SU-DHL-6 (cell line): ENCODE data around the gene P2RY1.

ENCODE experiments used
- EZH2phosphoT487 ChIP-seq: fragments of 200-600 bp; sonication (generic), shearing (Covaris generic); conservative IDR thresholded peaks from 2 replicates; pipeline ENCODE4 v1.6.1; 2018; ENCODE audit warnings: mild to moderate bottlenecking, antibody characterized with exemption, low read length, moderate library complexity, mixed read lengths
- TF ChIP-seq, protein P1 (sequence below): fragments of 200-600 bp; sonication (generic); IDR thresholded peaks from one replicate; pipeline ENCODE4 v1.5.1; 2017; ENCODE audit warnings: antibody characterized with exemption, mild to moderate bottlenecking, low read length, moderate library complexity; ENCODE audit not compliant: insufficient read depth, poor library complexity, severe bottlenecking

DNA sequence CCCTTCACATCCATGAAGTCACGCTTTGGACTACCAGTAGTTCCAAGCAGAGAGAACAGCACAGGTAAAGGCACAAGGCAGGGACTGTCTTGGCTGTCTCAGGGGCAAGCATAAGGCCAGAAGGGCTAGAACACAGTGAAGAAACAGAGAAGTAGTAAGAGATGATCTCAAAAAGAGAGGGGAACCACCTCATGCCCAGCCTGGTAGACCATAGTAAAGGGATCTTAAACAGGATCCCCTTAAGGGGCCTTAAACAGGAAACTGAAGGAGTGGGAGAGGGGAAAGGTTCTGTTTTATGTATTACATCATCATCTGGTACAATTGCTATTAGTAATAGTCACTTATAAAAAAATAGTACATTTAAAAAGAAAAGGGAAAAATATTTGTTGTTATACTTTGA lies 25.8 kb downstream of the P2RY1 start:
- TF ChIP-seq EZH2phosphoT487 = no peak
- TF ChIP-seq, protein P1, sequence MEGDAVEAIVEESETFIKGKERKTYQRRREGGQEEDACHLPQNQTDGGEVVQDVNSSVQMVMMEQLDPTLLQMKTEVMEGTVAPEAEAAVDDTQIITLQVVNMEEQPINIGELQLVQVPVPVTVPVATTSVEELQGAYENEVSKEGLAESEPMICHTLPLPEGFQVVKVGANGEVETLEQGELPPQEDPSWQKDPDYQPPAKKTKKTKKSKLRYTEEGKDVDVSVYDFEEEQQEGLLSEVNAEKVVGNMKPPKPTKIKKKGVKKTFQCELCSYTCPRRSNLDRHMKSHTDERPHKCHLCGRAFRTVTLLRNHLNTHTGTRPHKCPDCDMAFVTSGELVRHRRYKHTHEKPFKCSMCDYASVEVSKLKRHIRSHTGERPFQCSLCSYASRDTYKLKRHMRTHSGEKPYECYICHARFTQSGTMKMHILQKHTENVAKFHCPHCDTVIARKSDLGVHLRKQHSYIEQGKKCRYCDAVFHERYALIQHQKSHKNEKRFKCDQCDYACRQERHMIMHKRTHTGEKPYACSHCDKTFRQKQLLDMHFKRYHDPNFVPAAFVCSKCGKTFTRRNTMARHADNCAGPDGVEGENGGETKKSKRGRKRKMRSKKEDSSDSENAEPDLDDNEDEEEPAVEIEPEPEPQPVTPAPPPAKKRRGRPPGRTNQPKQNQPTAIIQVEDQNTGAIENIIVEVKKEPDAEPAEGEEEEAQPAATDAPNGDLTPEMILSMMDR = no peak
